Testis (tissue), 2 donors: Measurements from ENCODE around the gene LEMD2.

ENCODE experiments used
- POLR2A ChIP-seq: fragments of 450-650 bp; IDR thresholded peaks from one replicate; pipeline ENCODE4 v1.6.1; 2017; ENCODE audit warnings: antibody characterized with exemption, mild to moderate bottlenecking, moderate library complexity
- TF ChIP-seq, protein P1 (sequence below), 3 experiments: fragments of 450-650 bp in 2 of 3; fragments of 200-600 bp in 1 of 3; sonication (generic) in 1 of 3; IDR thresholded peaks; one replicate each; pipeline ENCODE4 v1.5.1; 2016 to 2019; ENCODE audit warnings: antibody characterized with exemption in 3 of 3, mild to moderate bottlenecking in 2 of 3, moderate library complexity in 1 of 3

DNA sequence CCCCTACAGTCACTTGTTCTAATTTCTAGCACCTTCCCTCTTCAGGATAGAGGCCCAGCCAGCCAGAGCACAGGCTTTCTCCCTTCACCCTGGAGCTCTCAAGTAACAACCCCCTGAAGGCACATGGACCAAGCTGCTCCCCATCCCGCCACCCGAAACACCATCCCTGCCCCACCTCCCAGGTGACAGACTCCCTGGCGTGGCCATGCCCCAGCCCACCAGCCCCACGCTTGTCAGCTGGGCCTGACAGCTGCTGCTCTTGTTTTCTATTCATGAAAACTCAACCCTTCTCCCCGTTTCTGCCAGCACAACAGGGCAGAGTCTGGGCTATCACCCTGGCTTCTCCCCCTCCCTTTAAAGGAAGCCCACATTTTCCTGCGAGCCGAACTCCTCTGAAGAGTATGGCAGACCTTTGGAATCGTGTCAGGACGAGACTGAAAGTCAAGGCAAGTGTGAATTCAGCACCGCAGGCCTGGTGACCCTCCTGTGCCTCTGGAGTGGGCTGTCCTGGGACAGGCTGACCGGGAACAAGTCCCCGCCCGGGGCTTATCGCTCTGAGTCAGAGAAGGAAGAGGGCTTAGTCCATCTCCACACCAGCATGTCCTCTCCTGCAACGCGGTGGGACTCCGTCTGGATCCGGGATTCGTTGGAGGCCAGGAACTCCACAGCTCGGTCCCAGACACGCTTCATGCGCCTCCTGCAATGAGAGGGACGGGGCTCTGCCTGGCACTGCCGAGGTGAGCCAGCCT, 16.7 kb downstream of the LEMD2 start:
- TF ChIP-seq POLR2A: no peak
- TF ChIP-seq, protein P1, sequence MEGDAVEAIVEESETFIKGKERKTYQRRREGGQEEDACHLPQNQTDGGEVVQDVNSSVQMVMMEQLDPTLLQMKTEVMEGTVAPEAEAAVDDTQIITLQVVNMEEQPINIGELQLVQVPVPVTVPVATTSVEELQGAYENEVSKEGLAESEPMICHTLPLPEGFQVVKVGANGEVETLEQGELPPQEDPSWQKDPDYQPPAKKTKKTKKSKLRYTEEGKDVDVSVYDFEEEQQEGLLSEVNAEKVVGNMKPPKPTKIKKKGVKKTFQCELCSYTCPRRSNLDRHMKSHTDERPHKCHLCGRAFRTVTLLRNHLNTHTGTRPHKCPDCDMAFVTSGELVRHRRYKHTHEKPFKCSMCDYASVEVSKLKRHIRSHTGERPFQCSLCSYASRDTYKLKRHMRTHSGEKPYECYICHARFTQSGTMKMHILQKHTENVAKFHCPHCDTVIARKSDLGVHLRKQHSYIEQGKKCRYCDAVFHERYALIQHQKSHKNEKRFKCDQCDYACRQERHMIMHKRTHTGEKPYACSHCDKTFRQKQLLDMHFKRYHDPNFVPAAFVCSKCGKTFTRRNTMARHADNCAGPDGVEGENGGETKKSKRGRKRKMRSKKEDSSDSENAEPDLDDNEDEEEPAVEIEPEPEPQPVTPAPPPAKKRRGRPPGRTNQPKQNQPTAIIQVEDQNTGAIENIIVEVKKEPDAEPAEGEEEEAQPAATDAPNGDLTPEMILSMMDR (IDR thresholded peaks at IDR 0.05): no peak
